Measurements from ENCODE around the gene PRR11. TPM values are rescaled to one million over a fixed set of nuclear protein-coding genes. Genes with fewer than 3 reads are reported as not detected.

PRR11 gene
- total RNA-seq, 1 experiment from 2014 or later = 86.7 TPM

DNA sequence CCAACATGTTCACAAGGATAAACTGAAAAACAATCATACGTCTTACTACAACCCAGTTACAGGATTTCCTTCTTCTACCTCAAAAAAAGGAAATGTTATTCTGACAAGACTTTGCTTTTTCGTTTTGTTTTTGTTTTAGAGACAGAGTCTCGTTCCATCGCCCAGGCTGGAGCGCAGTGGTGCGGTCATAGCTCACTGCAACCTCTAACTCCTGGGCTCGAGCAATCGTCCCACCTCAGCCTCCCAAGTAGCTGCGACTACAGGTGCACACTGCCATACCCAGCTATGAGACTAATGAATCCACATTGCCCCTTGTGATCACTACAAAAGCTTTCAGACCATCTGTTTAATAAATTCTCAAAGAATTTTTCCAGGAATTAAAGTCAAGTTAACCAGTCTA lies 40.1 kb upstream of the PRR11 start:
- ATAC-seq = no peak
- no TSS peak for BruUV-seq (replicated peaks)
- CTCF ChIA-PET = no interaction called here

More for the DNA sequence above, 40.1 kb upstream of the PRR11 start:
- no peaks in the 10 kb centered on the region for H3K9me2 ChIP-seq (ENCODE audit: insufficient read depth)
- intact Hi-C loops (cut with micrococcal nuclease) = no loop called here
- H3K36me3 ChIP-seq (ENCODE audit: control insufficient read depth in 1 of 2, insufficient read depth in 2 of 2, low read length in 2 of 2) = peaks cover 4 to 9% of the 10 kb centered on the region in 2 experiments; a peak in 3 of 4 replicates
- TF ChIP-seq, protein P1, sequence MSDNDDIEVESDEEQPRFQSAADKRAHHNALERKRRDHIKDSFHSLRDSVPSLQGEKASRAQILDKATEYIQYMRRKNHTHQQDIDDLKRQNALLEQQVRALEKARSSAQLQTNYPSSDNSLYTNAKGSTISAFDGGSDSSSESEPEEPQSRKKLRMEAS (IDR thresholded peaks at IDR 0.05) = no peak
- TF ChIP-seq TCF7L2 (IDR thresholded peaks at IDR 0.05; ENCODE audit: borderline replicate concordance, extremely low read depth, insufficient read depth, insufficient read length) (no peak), ZFX (IDR thresholded peaks at IDR 0.05) (no peak), SIN3A (IDR thresholded peaks at IDR 0.05; ENCODE audit: low read depth) (no peak), EZH2 (IDR thresholded peaks at IDR 0.05) (no peak), POLR2AphosphoS5 (IDR thresholded peaks at IDR 0.05; ENCODE audit: low read depth, low read length) (no peak), ELF1 (IDR thresholded peaks at IDR 0.05; ENCODE audit: borderline replicate concordance, low read depth) (no peak), CBX3 (IDR thresholded peaks at IDR 0.05; ENCODE audit: low read depth) (no peak), YY1 (IDR thresholded peaks at IDR 0.05; ENCODE audit: extremely low read depth, insufficient replicate concordance, low read depth, low read length) (no peak), CEBPB (IDR thresholded peaks at IDR 0.05; ENCODE audit: low read depth) (no peak), JUND (IDR thresholded peaks at IDR 0.05) (no peak)
- TF ChIP-seq, protein P2, sequence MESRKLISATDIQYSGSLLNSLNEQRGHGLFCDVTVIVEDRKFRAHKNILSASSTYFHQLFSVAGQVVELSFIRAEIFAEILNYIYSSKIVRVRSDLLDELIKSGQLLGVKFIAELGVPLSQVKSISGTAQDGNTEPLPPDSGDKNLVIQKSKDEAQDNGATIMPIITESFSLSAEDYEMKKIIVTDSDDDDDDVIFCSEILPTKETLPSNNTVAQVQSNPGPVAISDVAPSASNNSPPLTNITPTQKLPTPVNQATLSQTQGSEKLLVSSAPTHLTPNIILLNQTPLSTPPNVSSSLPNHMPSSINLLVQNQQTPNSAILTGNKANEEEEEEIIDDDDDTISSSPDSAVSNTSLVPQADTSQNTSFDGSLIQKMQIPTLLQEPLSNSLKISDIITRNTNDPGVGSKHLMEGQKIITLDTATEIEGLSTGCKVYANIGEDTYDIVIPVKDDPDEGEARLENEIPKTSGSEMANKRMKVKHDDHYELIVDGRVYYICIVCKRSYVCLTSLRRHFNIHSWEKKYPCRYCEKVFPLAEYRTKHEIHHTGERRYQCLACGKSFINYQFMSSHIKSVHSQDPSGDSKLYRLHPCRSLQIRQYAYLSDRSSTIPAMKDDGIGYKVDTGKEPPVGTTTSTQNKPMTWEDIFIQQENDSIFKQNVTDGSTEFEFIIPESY (IDR thresholded peaks at IDR 0.05; ENCODE audit: extremely low read depth, insufficient replicate concordance, low read length) = no peak
- TF ChIP-seq, protein P3, sequence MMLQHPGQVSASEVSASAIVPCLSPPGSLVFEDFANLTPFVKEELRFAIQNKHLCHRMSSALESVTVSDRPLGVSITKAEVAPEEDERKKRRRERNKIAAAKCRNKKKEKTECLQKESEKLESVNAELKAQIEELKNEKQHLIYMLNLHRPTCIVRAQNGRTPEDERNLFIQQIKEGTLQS (IDR thresholded peaks at IDR 0.05) = no peak
- TF ChIP-seq, protein P4, sequence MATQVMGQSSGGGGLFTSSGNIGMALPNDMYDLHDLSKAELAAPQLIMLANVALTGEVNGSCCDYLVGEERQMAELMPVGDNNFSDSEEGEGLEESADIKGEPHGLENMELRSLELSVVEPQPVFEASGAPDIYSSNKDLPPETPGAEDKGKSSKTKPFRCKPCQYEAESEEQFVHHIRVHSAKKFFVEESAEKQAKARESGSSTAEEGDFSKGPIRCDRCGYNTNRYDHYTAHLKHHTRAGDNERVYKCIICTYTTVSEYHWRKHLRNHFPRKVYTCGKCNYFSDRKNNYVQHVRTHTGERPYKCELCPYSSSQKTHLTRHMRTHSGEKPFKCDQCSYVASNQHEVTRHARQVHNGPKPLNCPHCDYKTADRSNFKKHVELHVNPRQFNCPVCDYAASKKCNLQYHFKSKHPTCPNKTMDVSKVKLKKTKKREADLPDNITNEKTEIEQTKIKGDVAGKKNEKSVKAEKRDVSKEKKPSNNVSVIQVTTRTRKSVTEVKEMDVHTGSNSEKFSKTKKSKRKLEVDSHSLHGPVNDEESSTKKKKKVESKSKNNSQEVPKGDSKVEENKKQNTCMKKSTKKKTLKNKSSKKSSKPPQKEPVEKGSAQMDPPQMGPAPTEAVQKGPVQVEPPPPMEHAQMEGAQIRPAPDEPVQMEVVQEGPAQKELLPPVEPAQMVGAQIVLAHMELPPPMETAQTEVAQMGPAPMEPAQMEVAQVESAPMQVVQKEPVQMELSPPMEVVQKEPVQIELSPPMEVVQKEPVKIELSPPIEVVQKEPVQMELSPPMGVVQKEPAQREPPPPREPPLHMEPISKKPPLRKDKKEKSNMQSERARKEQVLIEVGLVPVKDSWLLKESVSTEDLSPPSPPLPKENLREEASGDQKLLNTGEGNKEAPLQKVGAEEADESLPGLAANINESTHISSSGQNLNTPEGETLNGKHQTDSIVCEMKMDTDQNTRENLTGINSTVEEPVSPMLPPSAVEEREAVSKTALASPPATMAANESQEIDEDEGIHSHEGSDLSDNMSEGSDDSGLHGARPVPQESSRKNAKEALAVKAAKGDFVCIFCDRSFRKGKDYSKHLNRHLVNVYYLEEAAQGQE (IDR thresholded peaks at IDR 0.05; ENCODE audit: low read depth) = no peak
- TF ChIP-seq, protein P5, sequence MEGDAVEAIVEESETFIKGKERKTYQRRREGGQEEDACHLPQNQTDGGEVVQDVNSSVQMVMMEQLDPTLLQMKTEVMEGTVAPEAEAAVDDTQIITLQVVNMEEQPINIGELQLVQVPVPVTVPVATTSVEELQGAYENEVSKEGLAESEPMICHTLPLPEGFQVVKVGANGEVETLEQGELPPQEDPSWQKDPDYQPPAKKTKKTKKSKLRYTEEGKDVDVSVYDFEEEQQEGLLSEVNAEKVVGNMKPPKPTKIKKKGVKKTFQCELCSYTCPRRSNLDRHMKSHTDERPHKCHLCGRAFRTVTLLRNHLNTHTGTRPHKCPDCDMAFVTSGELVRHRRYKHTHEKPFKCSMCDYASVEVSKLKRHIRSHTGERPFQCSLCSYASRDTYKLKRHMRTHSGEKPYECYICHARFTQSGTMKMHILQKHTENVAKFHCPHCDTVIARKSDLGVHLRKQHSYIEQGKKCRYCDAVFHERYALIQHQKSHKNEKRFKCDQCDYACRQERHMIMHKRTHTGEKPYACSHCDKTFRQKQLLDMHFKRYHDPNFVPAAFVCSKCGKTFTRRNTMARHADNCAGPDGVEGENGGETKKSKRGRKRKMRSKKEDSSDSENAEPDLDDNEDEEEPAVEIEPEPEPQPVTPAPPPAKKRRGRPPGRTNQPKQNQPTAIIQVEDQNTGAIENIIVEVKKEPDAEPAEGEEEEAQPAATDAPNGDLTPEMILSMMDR (IDR thresholded peaks at IDR 0.05 in 2 of 3, conservative IDR thresholded peaks at IDR 0.05 in 1 of 3; ENCODE audit: borderline replicate concordance in 1 of 3, insufficient read depth in 1 of 3, low read depth in 2 of 3, low read length in 2 of 3) = no peak
- no peak overlapping the region for H3K27ac ChIP-seq (ENCODE audit: low read depth, low read length)
- H2AFZ ChIP-seq (ENCODE audit: low read depth, low read length, poor library complexity, severe bottlenecking) = no peak overlapping the region
- H3K9ac ChIP-seq (ENCODE audit: low read length) = no peak overlapping the region
- H3K4me1 ChIP-seq (ENCODE audit: control insufficient read depth in 1 of 2, insufficient read depth in 2 of 2, low read length in 2 of 2) = no peaks in the 10 kb centered on the region
- no peaks in the 10 kb centered on the region for H3K9me3 ChIP-seq (ENCODE audit: control insufficient read depth in 1 of 2, insufficient read depth in 1 of 2, low read depth in 1 of 2, low read length in 2 of 2)
- no peaks in the 10 kb centered on the region for H4K20me1 ChIP-seq (ENCODE audit: insufficient read depth)
- no peak overlapping the region for H3K4me3 ChIP-seq (replicated peaks in 1 of 2; ENCODE audit: low read depth in 1 of 2, low read length in 2 of 2)
- H3K27me3 ChIP-seq (ENCODE audit: insufficient read depth, low read length) = no peaks in the 10 kb centered on the region
- POLR2A ChIA-PET = interaction anchor here (0.7 kb wide), 1 partner anchor 50 kb away, joined by 3 read pairs; no protein-coding TSS in a partner anchor
- RAD21 ChIA-PET (ENCODE audit: low non-redundant PET in 1 of 2, low total read pairs in 2 of 2, uncharacterized antibody in 2 of 2, unreplicated experiment in 2 of 2) = no interaction called here
- H3K4me2 ChIP-seq (ENCODE audit: low read length) = no peak overlapping the region
- no peak for DNase-seq (ENCODE audit: low read depth, low spot score)
- peaks cover 22% of the 10 kb centered on the region for H3K79me2 ChIP-seq (ENCODE audit: insufficient read depth, low read length)
